ENCODE results near the gene AHCYL2. TPM values are rescaled to one million over a fixed set of nuclear protein-coding genes. Genes with fewer than 3 reads are reported as not detected.

Gene AHCYL2
- total RNA-seq, 1 donor from 2014 or later: 106 TPM

- H3K36me3 ChIP-seq: no peaks in the 10 kb centered on the region
- H3K27me3 ChIP-seq: peaks cover 12% of the 10 kb centered on the region
- intact Hi-C loops (cut with DNase I): no loop called here
- H3K9me3 ChIP-seq: no peaks in the 10 kb centered on the region
- H3K4me3 ChIP-seq: peak overlapping the region; percentile 88
- H3K4me1 ChIP-seq: peaks cover 13% of the 10 kb centered on the region
- ATAC-seq (no peak), DNase-seq (no peak)
- TF ChIP-seq CTCF (IDR thresholded peaks at IDR 0.05): no peak
- H3K27ac ChIP-seq: no peak overlapping the region
Observed at GRCh38 chr7:129434675-129435318, 210.0 kb downstream of the AHCYL2 start.

GRCh38 chr7:129435414-129435829 is 210.6 kb downstream of the AHCYL2 start:
- no peak for DNase-seq
- H3K4me3 ChIP-seq: peak overlapping the region; percentile 88
- peaks cover 12% of the 10 kb centered on the region for H3K27me3 ChIP-seq
- H3K9me3 ChIP-seq: no peaks in the 10 kb centered on the region
- no peak for ATAC-seq
- intact Hi-C loops (cut with DNase I): no loop called here
- H3K27ac ChIP-seq: no peak overlapping the region
- no peaks in the 10 kb centered on the region for H3K36me3 ChIP-seq
- no peak for TF ChIP-seq CTCF (IDR thresholded peaks at IDR 0.05)
- peaks cover 13% of the 10 kb centered on the region for H3K4me1 ChIP-seq

- ATAC-seq: no peak
- no peak for TF ChIP-seq CTCF (IDR thresholded peaks at IDR 0.05)
Observed at GRCh38 chr7:129436335-129436923, 211.6 kb downstream of the AHCYL2 start.

GRCh38 chr7:129437190-129437589 is 212.4 kb downstream of the AHCYL2 start:
- TF ChIP-seq CTCF (IDR thresholded peaks at IDR 0.05): no peak
- Histone ChIP-seq H3K27me3 (peaks cover 12% of the 10 kb centered on the region), H3K36me3 (no peaks in the 10 kb centered on the region), H3K4me3 (no peak overlapping the region), H3K4me1 (peaks cover 13% of the 10 kb centered on the region), H3K9me3 (no peaks in the 10 kb centered on the region), H3K27ac (no peak overlapping the region)
- DNase-seq (no peak), ATAC-seq (no peak)
- intact Hi-C loops (cut with DNase I): no loop called here

More at GRCh38 chr7:129436335-129436923, 211.6 kb downstream of the AHCYL2 start:
- no peak overlapping the region for H3K4me3 ChIP-seq
- H3K4me1 ChIP-seq: peaks cover 13% of the 10 kb centered on the region
- intact Hi-C loops (cut with DNase I): no loop called here
- H3K9me3 ChIP-seq: no peaks in the 10 kb centered on the region
- H3K27me3 ChIP-seq: peaks cover 12% of the 10 kb centered on the region
- DNase-seq: no peak
- H3K36me3 ChIP-seq: no peaks in the 10 kb centered on the region
- no peak overlapping the region for H3K27ac ChIP-seq

- ATAC-seq: no peak
- DNase-seq: no peak
- H3K4me3 ChIP-seq: no peak overlapping the region
- peaks cover 12% of the 10 kb centered on the region for H3K27me3 ChIP-seq
- no peak overlapping the region for H3K27ac ChIP-seq
- no peaks in the 10 kb centered on the region for H3K9me3 ChIP-seq
- intact Hi-C loops (cut with DNase I): no loop called here
- H3K4me1 ChIP-seq: peaks cover 9% of the 10 kb centered on the region
- H3K36me3 ChIP-seq: no peaks in the 10 kb centered on the region
- no peak for TF ChIP-seq CTCF (IDR thresholded peaks at IDR 0.05)
Observed at GRCh38 chr7:129438281-129438838, 213.5 kb downstream of the AHCYL2 start.

All from upper lobe of right lung (tissue), 1 donor.